ENCODE measurements around the gene ZNF219. TPM values are rescaled to one million over a fixed set of nuclear protein-coding genes. Genes with fewer than 3 reads are reported as not detected.

The ZNF219 gene
- total RNA-seq, 1 donor from 2014 or later = 111 TPM

DNA sequence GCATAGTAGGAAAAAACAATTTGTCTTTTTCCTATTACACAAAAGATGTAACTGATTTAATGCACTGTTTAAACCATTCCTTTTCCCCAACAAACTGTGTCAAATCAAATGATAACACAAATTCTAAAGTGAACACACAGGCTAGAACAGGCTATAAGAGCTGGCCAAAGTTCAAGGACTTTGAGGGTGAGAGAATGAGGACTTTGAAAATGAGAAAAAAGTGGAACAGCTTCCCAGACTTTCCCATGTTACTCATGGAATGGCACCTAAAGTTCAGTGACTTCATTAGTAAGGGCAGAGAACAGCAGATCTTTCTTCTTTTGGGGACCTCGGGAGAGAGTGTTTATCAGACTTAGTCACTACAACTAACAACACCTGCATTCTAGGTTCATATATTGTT, 25.0 kb upstream of the ZNF219 start:
- Mint-ChIP-seq H3K4me1 (ENCODE audit: low read depth) (peaks cover 3% of the 10 kb centered on the region), H3K27me3 (no peaks in the 10 kb centered on the region), H3K9me3 (ENCODE audit: low read depth) (peaks cover 19% of the 10 kb centered on the region), H3K4me3 (ENCODE audit: low read depth) (no peak overlapping the region), H3K27ac (no peak overlapping the region), H3K36me3 (ENCODE audit: insufficient read depth) (peaks cover 1% of the 10 kb centered on the region)
- no peak for DNase-seq (ENCODE audit: low spot score, unreplicated experiment)
- TF ChIP-seq, protein P1, sequence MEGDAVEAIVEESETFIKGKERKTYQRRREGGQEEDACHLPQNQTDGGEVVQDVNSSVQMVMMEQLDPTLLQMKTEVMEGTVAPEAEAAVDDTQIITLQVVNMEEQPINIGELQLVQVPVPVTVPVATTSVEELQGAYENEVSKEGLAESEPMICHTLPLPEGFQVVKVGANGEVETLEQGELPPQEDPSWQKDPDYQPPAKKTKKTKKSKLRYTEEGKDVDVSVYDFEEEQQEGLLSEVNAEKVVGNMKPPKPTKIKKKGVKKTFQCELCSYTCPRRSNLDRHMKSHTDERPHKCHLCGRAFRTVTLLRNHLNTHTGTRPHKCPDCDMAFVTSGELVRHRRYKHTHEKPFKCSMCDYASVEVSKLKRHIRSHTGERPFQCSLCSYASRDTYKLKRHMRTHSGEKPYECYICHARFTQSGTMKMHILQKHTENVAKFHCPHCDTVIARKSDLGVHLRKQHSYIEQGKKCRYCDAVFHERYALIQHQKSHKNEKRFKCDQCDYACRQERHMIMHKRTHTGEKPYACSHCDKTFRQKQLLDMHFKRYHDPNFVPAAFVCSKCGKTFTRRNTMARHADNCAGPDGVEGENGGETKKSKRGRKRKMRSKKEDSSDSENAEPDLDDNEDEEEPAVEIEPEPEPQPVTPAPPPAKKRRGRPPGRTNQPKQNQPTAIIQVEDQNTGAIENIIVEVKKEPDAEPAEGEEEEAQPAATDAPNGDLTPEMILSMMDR (IDR thresholded peaks at IDR 0.05; ENCODE audit: unreplicated experiment) = no peak

DNA sequence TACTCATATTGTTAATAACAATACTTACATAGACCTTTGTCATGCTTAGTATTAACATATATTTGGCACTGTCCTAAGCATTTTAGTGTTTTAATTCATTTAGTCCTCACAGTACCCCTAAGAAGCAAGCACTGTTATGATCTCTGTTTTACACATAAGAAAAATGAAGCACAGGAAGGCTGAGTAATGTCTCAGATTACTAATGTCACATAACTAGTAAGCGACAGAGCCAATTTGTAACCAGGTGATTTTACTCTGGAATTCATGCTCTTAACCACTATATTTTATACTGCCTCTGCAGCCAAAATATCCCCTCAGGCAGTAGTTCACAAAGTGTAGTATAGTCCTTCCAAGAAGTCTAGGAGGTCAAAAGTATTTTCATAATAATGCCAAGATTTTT, 22.7 kb upstream of the ZNF219 start:
- TF ChIP-seq, protein P1 (IDR thresholded peaks at IDR 0.05; ENCODE audit: unreplicated experiment) = no peak
- Mint-ChIP-seq H3K4me3 (ENCODE audit: low read depth) (no peak overlapping the region), H3K27ac (no peak overlapping the region), H3K27me3 (no peaks in the 10 kb centered on the region), H3K36me3 (ENCODE audit: insufficient read depth) (peaks cover 1% of the 10 kb centered on the region), H3K4me1 (ENCODE audit: low read depth) (no peaks in the 10 kb centered on the region), H3K9me3 (ENCODE audit: low read depth) (peaks cover 8% of the 10 kb centered on the region)
- DNase-seq (ENCODE audit: low spot score, unreplicated experiment) = no peak

DNA sequence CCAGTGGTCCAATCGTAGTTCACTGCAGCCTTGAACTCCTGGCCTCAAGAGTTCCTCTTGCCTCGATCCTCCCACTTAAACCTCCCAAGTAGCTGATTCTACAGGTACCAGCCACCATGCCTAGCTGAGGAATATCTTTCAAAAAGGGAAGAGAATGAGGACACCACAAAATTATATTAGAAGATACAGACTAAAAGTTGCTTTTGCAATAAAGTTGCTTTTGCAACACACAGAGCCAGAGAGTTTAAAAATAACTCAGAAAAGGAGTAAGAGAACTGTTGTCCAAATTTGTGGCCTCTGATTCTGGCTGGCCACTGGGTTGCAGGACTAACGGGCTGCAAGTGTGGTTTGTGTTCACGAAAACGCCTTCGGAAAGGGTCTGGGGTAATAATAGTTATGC, 22.2 kb upstream of the ZNF219 start:
- TF ChIP-seq, protein P1 (IDR thresholded peaks at IDR 0.05; ENCODE audit: unreplicated experiment) = no peak
- DNase-seq (ENCODE audit: low spot score, unreplicated experiment) = no peak
- H3K4me1 Mint-ChIP-seq (ENCODE audit: low read depth) = no peaks in the 10 kb centered on the region
- H3K4me3 Mint-ChIP-seq (ENCODE audit: low read depth) = no peak overlapping the region
- H3K27me3 Mint-ChIP-seq = no peaks in the 10 kb centered on the region
- peaks cover 1% of the 10 kb centered on the region for H3K36me3 Mint-ChIP-seq (ENCODE audit: insufficient read depth)
- no peak overlapping the region for H3K27ac Mint-ChIP-seq
- H3K9me3 Mint-ChIP-seq (ENCODE audit: low read depth) = peaks cover 6% of the 10 kb centered on the region

DNA sequence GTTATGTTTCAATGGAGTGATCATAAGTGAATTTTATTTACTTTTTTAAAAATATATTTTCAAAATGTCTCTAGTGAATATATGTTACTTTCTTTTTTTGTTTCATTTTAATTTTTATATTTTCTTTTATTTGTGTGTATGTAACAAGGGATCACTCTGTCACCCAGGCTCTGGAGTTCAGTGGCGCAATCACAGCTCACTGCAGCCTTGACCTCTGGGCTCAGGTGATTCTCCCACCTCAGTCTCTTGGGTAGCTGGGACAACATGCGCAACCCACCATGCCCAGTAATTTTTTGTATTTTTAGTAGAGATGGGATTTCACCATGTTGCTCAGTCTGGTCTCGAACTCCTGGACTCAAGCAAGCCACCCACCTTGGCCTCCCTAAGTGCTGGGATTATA, 20.5 kb upstream of the ZNF219 start:
- no peaks in the 10 kb centered on the region for H3K36me3 Mint-ChIP-seq (ENCODE audit: insufficient read depth)
- TF ChIP-seq, protein P1 (IDR thresholded peaks at IDR 0.05; ENCODE audit: unreplicated experiment) = no peak
- H3K4me3 Mint-ChIP-seq (ENCODE audit: low read depth) = no peak overlapping the region

DNA sequence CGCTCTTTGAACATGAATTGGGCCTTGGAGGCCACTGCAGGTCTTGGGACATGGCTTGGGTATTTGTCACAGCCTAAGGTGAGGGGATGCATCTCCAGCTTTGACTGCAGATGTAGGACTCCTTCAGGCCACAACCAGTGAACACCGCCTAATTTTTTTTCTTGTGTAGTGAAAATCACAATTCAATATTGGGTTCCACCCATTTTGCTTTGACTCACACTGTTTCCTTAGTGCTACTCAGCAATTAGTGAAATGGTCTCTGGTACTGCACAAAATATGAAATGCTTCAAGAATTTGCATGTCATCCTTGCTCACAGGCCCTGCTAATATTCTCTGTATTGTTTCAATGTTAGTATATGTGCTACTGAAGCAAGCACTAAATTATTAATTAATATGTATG, 14.9 kb upstream of the ZNF219 start:
- TF ChIP-seq, protein P1 (IDR thresholded peaks at IDR 0.05; ENCODE audit: unreplicated experiment) = no peak
- H3K4me3 Mint-ChIP-seq (ENCODE audit: low read depth) = no peak overlapping the region
- peaks cover 1% of the 10 kb centered on the region for H3K4me1 Mint-ChIP-seq (ENCODE audit: low read depth)
- H3K9me3 Mint-ChIP-seq (ENCODE audit: low read depth) = no peaks in the 10 kb centered on the region
- DNase-seq (ENCODE audit: low spot score, unreplicated experiment) = no peak
- H3K27ac Mint-ChIP-seq = no peak overlapping the region
- H3K36me3 Mint-ChIP-seq (ENCODE audit: insufficient read depth) = no peaks in the 10 kb centered on the region
- no peaks in the 10 kb centered on the region for H3K27me3 Mint-ChIP-seq

More for the DNA sequence above, 20.5 kb upstream of the ZNF219 start:
- no peak overlapping the region for H3K27ac Mint-ChIP-seq
- H3K9me3 Mint-ChIP-seq (ENCODE audit: low read depth) = no peaks in the 10 kb centered on the region
- no peaks in the 10 kb centered on the region for H3K4me1 Mint-ChIP-seq (ENCODE audit: low read depth)
- no peak for DNase-seq (ENCODE audit: low spot score, unreplicated experiment)
- no peaks in the 10 kb centered on the region for H3K27me3 Mint-ChIP-seq

All from progenitor cell of endocrine pancreas (in vitro differentiated cells).